Measurements from ENCODE around the gene FAM151A.
"Not testable (repeated sequence)": the region's sequence is repeated elsewhere in the genome, so short reads cannot be mapped to it uniquely, and the experiment has no call there.

FAM151A gene

DNA sequence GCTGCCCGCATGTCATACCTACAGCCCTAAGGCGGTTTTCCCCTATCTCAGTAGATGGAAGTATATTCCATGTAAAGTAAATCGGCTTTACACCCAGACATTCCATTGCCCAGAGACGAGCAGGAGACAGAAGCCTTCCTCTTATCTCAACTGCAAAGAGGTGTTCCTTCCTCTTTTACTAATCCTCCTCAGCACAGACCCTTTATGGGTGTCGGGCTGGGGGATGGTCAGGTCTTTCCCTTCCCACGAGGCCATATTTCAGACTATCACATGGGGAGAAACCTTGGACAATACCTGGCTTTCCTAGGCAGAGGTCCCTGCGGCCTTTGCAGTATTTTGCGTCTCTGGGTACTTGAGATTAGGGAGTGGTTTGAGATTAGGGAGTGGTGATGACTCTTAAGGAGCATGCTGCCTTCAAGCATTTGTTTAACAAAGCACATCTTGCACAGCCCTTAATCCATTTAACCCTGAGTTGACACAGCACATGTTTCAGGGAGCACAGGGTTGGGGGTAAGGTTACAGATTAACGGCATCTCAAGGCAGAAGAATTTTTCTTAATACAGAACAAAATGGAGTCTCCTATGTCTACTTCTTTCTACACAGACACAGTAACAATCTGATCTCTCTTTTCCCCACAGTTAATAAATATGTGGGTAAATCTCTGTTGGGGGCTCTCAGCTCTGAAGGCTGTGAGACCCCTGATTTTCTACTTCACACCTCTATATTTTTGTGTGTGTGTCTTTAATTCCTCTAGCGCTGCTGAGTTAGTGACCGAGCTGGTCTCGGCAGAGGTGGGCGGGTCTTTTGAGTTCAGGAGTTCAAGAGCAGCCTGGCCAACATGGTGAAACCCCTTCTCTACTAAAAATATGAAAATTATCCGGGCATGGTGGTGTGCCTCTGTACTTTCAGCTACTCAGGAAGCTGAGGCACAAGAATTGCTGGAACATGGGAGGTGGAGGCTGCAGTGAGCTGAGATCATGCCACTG is 13.4 kb upstream of the FAM151A start:
- DNase-seq (ENCODE audit: low spot score): not testable (repeated sequence)

DNA sequence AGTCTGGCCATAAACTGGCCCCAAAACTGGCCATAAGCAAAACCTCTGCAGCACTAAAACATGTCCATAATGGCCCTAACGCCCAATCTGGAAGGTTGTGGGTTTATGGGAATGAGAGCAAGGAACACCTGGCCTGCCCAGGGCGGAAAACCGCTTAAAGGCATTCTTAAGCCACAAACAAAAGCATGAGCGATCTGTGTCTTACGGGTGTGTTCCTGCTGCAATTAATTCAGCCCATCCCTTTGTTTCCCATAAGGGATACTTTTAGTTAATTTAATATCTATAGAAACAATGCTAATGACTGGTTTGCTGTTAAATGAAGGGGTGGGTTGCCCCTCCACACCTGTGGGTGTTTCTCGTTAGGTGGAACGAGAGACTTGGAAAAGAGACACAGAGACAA is 12.5 kb upstream of the FAM151A start:
- not testable (repeated sequence) for DNase-seq (ENCODE audit: low spot score)

DNA sequence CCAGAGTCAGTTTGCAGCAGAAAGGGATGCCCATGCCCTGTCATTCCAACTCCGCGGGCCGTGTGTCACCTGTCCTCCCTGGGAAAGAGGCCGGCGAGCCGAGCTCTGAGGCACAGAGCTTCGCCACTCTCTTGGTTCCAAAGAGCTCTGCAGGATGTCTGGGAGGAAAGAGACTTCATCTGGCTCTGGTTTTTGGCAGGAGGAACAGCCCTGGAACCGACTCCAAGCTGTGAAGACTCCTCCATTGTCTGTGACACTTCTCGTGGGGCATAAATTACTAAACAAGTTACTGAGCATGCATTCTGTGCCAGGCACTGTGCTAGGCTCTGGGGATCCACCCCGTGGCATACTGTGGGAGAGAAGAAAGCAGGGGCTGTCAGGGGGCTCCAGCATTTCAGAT is 3.9 kb upstream of the FAM151A start:
- no peak for DNase-seq (ENCODE audit: low spot score)

- no peak for DNase-seq (ENCODE audit: low spot score)
Observed at GRCh38 chr1:54624466-54625464, 1.4 kb upstream of the FAM151A start.

- DNase-seq (ENCODE audit: low spot score): no peak
Observed at GRCh38 chr1:54619749-54620148, 3.6 kb downstream of the FAM151A start.

DNA sequence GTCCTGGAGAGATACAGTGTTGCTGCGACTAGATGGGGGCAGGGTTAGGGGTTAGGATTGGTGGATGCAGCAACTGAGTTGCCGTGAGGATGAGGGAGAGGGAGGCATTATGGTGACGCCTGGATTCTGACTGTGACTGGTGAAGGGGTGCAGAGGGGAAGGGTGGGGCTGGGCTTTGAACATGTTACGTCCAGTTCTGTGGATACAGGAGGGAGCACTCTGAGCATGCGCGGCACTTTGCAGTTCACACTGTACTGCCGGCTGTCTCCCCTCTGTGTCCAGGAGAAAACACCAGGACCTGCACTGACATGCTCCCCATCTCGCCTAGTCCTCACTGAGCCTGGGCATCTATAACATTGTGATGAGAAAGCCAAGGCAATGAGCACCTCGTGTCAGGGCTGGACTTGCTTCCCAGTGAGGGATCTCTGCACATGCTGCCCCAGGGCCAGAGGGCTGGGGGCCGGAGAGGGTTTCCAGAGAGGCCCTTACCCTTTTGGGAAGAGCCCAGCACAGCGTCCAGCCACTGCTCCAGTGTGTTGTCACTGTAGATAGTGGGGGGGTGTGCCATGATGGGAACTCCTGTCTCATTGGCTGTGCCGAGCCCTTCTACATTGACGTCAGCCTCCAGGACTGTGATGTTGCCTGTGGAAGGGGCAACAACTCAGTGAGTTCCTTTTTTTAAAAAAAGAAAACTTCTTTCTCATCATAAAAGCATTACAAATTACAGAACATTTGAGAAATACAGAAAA is 7.6 kb downstream of the FAM151A start:
- DNase-seq (ENCODE audit: low spot score): no peak

DNA sequence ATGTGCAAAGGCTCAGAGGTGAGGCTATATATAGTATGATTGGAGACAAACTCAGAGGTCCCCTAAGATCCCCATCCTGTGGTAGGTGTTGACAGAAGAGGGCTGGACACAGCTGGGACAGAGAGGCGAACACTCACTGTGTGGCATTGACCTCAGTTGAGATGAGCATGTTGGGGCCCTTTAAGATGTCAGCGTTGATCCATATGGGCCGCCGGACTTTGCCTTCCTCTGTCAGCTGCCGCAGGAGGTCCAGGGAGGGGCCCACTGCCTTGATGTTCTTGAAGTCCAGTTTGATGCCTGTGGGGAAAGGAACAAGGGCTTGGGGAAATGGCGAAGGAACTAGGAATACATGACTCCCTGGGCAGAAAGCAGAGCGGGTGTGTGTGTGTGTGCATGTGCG is 8.8 kb downstream of the FAM151A start:
- DNase-seq (ENCODE audit: low spot score): no peak

DNA sequence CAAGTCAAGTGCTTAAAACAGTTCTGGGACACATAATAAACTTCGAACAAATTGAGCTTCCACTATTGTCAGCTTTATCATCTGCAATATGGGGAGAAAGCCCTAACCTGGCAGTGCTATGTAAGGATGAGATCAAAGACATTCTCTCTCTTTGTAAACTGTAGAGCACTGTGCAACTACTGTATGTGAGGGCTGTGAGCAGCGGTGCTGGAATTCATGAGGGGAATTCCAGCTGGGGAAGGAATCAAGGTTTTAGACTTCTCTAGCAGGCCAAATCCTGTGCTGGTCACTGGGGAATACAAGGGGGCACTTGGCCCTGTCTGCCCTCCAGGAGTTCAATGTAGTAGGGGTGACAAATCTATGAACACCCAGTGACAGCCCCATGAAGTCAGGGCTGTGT is 9.3 kb downstream of the FAM151A start:
- no peak for DNase-seq (ENCODE audit: low spot score)

DNA sequence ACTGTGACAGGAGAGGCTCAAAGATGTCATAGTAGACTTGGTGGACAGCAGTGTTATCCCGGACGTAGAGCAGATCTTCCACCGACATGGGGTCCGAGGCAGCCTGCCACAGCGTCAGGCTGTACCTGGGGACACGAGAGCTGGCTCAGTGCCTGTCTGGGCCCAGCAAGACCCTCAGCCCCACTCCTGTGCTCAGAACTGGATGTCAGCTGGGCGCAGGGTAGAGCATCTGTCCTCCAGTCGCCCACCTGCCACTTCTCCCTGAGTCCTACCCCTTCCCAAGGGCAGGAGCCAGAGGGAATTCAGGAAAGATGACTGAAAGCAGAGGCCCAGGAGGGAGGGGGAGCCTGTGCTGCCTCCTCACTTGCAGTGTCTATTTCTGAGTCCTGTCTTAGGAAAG is 11.7 kb downstream of the FAM151A start:
- DNase-seq (ENCODE audit: low spot score): no peak

- no peak for DNase-seq (ENCODE audit: low spot score)
Observed at GRCh38 chr1:54610601-54611580, 12.4 kb downstream of the FAM151A start.

DNA sequence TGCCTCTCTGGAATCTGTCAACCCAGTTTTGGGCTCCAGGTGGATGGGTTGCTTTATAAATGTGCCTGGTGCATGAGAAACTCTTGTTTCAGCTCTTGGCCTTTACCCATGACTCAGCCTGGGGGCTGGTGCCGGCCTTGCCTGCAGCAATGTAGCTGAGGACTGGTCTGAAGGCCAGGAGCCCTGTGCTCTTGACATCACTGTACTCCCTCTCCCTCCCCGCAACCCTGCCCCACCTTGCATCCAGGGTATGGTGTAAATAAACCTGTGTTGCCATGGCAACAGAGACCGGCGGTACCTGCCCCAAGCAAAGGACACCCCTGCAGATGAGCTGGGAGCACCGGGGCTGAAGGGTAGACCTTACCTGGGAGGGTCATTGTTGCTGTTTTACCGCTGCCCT is 13.3 kb downstream of the FAM151A start:
- peak; percentile 72 for DNase-seq (ENCODE audit: low spot score)

DNA sequence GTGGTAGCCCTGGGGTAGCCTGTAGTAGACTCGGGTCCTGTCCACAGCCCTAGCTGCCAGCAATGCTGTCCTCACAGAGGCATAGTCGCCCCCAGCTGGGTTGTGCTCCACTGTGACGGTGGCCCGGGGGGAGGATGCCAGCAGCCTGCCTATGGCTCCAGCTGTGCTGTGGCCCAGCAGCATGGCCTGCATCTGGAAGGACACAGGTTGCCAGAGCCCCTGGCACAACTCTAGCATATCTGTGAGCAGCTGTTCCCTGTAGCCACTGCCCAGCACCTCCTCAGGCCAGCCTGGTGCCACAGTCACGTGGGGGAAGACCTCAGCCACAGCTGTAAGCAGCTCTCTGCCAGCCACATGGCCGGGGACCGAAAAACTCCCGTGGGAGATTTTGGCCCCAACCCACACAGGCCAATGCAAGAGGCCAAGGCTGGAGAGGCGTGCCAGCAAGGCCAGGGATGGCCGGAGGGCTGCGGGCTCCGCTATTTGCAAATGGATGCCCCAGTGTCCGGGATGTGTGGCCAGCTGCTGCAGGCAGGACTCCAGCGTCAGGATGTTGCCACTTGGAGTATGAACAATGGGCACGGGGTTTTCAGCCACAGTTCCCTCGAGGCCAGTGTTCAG is 13.9 kb downstream of the FAM151A start:
- DNase-seq (ENCODE audit: low spot score): no peak

GRCh38 chr1:54608566-54609230 is 14.6 kb downstream of the FAM151A start:
- DNase-seq (ENCODE audit: low spot score): no peak

DNA sequence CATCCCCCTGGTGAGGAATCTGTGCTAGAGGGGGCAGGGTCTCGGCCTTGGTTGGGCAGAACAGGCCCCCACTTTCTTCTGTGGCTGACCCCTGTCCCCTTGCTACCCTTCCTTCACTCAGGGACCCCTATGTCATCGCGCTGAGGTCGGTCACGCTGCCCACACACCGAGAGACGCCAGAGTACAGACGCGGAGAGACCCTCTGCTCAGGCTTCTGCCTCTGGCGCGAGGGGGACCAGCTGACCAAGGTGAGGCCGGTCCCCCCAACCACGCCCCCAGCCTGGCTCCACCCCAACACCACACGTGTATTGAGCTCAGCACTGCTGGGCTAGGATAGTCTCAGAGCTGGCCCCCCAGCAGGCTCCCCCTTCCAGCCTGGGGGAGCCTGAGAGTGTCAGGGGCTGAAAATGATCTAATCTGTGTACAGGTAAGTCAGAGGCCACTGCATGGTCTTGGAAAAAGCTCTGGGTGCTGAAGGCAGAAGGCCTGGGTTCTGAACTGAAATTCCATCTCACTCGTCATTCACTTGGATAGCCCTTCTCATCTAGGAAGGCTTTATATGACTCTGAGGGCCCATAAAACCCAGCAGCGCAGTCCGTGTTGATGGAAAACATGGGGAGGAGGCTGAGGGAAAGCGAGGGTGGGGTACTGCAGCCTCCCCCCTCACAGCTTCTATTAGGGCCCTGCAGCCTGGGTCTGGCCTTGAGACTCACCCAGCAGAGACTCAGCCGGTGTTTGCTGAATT is 15.3 kb downstream of the FAM151A start:
- no peak for DNase-seq (ENCODE audit: low spot score)

DNA sequence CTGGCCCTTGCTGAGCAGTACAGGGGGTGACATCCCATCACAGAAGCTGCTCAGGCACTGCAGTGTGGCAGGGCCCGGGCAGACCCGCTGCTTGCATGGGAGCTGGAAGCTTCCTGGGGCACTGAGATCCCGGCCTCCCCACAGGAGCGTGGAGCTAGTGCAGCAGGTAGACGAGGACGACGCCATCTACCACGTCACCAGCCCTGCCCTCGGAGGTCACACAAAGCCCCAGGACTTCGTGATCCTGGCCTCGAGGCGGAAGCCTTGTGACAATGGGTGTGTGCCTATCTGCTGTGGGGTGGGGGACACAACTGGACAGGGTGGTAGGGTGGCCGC is 16.4 kb downstream of the FAM151A start:
- DNase-seq (ENCODE audit: low spot score): no peak

DNA sequence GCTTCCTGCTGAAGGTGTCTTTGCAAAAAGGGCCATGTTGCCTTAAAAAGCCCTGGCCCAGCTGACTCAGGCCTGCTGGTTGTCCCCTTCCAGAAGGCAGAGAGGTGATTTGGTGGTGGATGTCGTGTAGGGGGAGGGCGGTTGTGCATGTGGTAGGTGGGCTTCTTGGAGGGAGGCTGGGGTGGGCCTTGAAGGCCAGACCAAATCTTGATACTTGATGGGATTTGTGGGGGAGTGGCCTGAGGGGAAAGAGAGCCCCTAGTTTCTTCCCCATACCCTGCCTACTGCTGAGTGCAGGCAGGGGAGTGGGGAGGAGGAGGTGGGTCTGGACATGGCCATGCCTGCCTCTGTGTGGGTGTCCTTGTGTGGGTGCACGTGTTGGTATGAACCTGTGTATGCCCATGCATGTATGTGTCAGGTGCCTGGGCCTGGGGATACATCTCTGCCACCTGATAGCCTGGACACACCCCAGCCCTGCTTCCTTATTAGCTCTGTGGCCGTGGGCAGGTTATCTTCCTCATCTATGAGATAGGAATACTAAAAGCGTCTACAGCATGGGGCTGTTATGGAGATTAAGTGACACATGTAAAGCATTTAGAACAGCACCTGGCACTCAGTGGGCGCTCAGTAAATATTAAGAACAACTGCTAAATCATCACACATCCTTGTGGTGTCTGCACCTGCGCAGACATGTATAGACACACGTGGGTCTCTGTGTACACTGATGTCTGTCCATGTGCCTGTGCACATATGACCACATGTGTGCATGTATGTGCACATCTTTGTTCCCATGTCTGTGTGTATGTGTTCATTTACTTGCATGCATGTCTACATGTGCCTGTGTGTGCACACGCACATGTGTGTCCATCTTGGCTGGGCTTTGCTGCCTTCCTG is 17.0 kb downstream of the FAM151A start:
- no peak for DNase-seq (ENCODE audit: low spot score)

GRCh38 chr1:54604572-54605370 is 18.6 kb downstream of the FAM151A start:
- DNase-seq (ENCODE audit: low spot score): no peak

All from iPS-NIHi11 (cell line).